ENCODE data around the gene VPS8.

DNA sequence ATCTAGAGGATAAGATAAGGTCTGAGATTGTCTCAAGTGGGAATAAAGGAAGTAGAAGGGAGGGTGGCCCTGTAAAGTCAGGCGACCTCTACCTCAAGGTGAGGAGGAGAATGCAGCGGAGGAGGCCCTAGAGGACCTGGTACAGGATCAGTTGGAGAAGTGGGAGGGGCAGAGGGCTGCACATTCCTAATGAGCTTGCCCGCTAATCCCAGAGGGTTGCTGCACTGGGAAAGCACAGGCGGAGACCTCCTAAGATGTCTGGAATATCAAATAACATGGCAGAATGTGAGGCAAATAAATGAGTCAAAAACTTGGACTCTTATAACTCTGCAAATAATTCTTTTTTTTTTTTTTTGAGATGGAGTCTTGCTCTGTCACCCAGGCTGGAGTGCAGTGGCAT, 30.2 kb upstream of the VPS8 start:
- no peak for TF ChIP-seq GABPA (IDR thresholded peaks at IDR 0.05 in 1 of 2, conservative IDR thresholded peaks at IDR 0.05 in 1 of 2)
- TF ChIP-seq TAF1 (conservative IDR thresholded peaks at IDR 0.05), result no peak
- TF ChIP-seq, protein P1, sequence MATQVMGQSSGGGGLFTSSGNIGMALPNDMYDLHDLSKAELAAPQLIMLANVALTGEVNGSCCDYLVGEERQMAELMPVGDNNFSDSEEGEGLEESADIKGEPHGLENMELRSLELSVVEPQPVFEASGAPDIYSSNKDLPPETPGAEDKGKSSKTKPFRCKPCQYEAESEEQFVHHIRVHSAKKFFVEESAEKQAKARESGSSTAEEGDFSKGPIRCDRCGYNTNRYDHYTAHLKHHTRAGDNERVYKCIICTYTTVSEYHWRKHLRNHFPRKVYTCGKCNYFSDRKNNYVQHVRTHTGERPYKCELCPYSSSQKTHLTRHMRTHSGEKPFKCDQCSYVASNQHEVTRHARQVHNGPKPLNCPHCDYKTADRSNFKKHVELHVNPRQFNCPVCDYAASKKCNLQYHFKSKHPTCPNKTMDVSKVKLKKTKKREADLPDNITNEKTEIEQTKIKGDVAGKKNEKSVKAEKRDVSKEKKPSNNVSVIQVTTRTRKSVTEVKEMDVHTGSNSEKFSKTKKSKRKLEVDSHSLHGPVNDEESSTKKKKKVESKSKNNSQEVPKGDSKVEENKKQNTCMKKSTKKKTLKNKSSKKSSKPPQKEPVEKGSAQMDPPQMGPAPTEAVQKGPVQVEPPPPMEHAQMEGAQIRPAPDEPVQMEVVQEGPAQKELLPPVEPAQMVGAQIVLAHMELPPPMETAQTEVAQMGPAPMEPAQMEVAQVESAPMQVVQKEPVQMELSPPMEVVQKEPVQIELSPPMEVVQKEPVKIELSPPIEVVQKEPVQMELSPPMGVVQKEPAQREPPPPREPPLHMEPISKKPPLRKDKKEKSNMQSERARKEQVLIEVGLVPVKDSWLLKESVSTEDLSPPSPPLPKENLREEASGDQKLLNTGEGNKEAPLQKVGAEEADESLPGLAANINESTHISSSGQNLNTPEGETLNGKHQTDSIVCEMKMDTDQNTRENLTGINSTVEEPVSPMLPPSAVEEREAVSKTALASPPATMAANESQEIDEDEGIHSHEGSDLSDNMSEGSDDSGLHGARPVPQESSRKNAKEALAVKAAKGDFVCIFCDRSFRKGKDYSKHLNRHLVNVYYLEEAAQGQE (IDR thresholded peaks at IDR 0.05), result no peak
- TF ChIP-seq YY1 (IDR thresholded peaks at IDR 0.05), result no peak
- TF ChIP-seq, protein P2, sequence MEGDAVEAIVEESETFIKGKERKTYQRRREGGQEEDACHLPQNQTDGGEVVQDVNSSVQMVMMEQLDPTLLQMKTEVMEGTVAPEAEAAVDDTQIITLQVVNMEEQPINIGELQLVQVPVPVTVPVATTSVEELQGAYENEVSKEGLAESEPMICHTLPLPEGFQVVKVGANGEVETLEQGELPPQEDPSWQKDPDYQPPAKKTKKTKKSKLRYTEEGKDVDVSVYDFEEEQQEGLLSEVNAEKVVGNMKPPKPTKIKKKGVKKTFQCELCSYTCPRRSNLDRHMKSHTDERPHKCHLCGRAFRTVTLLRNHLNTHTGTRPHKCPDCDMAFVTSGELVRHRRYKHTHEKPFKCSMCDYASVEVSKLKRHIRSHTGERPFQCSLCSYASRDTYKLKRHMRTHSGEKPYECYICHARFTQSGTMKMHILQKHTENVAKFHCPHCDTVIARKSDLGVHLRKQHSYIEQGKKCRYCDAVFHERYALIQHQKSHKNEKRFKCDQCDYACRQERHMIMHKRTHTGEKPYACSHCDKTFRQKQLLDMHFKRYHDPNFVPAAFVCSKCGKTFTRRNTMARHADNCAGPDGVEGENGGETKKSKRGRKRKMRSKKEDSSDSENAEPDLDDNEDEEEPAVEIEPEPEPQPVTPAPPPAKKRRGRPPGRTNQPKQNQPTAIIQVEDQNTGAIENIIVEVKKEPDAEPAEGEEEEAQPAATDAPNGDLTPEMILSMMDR (IDR thresholded peaks at IDR 0.05; ENCODE audit: low read depth, low read length, missing input control), result no peak
- TF ChIP-seq SP1 (IDR thresholded peaks at IDR 0.05), result no peak
- TF ChIP-seq RAD21 (IDR thresholded peaks at IDR 0.05), result no peak
- TF ChIP-seq, protein P3, sequence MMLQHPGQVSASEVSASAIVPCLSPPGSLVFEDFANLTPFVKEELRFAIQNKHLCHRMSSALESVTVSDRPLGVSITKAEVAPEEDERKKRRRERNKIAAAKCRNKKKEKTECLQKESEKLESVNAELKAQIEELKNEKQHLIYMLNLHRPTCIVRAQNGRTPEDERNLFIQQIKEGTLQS (IDR thresholded peaks at IDR 0.05), result no peak

Measured in liver (tissue), 3 donors.